ENCODE measurements around the gene ME3.

ME3 gene

DNA sequence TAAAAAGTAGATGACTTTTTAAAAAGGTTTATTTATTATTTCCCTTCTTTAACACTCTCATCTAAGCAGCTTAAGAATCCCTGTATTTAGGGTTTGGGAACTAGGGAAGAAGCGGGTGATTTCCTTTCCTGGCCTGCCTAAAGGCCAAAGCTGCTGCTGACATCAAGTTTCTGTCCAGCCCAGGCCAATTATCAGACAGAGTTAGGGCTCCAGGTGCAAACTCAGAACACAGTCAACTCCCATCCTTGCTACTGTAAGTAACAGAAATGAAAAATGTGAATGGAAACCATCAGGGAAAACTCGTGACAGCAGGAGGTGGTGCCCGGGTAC lies 188.8 kb downstream of the ME3 start:
- DNase-seq = no peak

GRCh38 chr11:86482692-86483091 lies 189.7 kb downstream of the ME3 start:
- no peak for DNase-seq

- no peak for DNase-seq
Measured at GRCh38 chr11:86481399-86481798, 191.0 kb downstream of the ME3 start.

GRCh38 chr11:86478348-86478747 lies 194.1 kb downstream of the ME3 start:
- DNase-seq = no peak

- no peak for DNase-seq
Measured at GRCh38 chr11:86477495-86478155, 194.8 kb downstream of the ME3 start.

DNA sequence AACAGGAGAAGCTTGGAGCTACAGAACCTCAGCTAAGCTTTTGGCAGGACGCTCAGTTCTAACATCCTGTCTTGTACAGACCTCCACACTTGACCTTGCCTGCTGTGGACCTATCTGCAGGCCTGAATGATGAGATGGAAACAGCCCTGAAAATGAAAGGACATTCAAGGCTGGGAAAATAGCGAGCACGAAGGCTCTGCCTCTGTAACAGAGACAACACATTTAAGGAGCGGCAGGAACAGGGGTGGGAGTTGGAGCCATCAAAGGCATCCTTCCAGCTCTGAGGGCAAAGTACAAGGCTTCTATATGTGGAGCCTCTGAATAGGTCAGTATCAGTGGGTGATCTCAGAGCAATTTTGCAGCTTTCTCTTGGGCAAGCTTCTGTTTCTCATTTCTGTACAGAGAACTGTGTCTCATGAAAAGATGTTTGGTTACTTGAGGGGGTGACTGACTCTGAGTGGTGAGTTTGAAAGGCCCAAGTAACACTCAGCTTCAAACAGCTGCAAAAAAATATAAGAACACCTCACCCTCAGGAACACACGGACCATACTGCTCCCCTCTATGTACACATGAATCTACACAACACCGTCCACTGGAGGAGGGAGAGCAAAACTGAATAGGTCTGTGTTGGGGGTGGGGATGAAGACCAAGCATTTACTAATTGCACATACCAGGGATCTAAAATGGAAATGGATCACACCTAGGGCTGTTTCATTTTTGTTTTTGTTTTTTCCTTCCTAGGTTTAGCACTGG lies 196.1 kb downstream of the ME3 start:
- no peak for DNase-seq

- no peak for DNase-seq
Measured at GRCh38 chr11:86475027-86475426, 197.4 kb downstream of the ME3 start.

- DNase-seq = no peak
Measured at GRCh38 chr11:86473991-86474833, 198.2 kb downstream of the ME3 start.

DNA sequence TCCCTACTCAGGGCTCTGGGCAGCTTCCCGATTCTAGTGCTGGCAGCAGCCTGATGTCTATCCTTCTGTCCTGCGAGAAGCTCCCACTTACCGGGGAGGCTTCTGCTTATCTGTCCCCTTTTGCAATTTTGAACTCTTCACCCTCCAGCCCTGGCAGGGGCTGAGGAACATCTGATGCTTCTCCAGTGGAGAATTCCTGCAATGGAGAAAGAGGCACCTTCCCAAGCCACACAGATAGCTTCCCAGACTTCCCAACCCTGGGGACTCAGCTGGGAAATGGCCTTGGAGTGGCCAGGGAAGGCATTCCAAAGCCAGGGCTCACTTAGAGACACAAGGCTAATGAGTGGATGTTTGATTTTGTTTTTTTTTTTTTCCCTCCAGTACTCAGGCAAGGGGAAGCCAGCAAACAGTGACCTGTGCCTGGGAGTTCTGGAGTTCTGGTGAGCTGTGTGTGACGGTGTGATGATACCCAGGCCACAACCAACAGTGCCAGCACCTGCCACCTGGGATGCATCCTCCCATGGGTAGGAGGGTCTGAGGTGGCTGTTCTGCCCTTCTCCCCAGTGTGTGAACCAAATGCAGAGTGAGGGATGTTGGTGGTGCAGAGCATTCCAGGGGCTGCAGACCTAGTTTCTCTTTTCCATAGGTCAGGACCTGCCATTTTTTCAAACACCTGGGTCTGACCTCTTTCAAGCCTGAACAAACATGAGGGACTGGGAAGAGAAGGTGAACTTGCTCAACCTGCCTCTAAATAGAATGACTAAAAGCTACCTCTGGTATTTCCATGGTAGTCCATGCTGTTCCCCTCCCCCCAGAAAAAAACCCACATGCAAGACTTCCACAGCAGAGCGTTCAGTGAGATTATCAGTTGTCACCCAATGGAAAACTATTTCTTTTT lies 202.7 kb downstream of the ME3 start:
- DNase-seq = no peak

GRCh38 chr11:86468169-86468568 lies 204.2 kb downstream of the ME3 start:
- DNase-seq = no peak

DNA sequence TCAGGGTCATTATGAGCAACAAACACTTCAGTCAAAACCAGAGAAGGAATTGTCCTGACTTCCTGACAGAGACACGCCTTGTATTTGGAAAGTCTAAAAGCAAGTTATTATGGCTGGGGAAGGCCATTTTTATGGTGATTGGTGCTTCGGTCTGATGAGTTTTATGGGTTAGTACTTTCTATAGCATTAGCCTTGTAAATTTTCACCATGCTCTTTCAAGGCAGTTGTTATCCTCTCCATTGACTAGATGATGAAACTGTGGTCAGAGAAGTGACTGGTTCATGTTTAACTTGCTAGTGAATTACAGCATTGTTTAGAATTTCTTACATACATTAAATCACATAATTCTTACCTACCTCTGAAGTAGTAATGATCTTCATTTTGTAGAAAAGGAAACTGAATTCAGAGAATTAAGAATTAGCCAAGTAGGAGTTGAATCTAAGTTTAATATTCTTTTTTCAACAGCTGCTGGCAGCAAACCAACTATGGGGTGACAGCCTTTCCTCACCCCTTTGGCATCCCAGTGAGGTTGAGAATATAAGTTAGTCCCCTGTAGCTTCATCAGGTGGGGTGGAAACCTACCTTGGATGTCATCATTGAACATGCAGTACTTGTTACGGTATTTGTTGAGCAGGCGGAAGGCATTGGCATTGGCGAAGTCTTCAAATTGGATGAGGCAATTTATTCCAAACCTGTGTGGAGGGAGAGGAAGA lies 207.8 kb downstream of the ME3 start:
- DNase-seq = no peak

- no peak for DNase-seq
Measured at GRCh38 chr11:86463955-86464354, 208.5 kb downstream of the ME3 start.

- no peak for DNase-seq
Measured at GRCh38 chr11:86463120-86463519, 209.3 kb downstream of the ME3 start.

GRCh38 chr11:86461892-86462291 lies 210.5 kb downstream of the ME3 start:
- DNase-seq = no peak

GRCh38 chr11:86460461-86461385 lies 211.7 kb downstream of the ME3 start:
- DNase-seq = no peak

- DNase-seq = no peak
Measured at GRCh38 chr11:86459682-86460460, 212.5 kb downstream of the ME3 start.

- no peak for DNase-seq
Measured at GRCh38 chr11:86459002-86459385, 213.4 kb downstream of the ME3 start.

GRCh38 chr11:86458294-86459001 lies 214.0 kb downstream of the ME3 start:
- DNase-seq = no peak

Data from MV-4-11 (cell line).